ENCODE results near the gene TMED6.

- no peak for TF ChIP-seq CTCF (IDR thresholded peaks at IDR 0.05)
- no peak for TF ChIP-seq EP300 (IDR thresholded peaks at IDR 0.05)
Observed at GRCh38 chr16:69334696-69335095, 16.9 kb downstream of the TMED6 start.

Data from stomach (tissue), 4 donors.